HT1080 (cell line): ENCODE data around the gene RPS19. TPM values are rescaled to one million over a fixed set of nuclear protein-coding genes. Genes with fewer than 3 reads are reported as not detected.

Experiments used
- DNase-seq: peaks from one replicate; pipeline ENCODE4 v3.0.0-alpha.2; 2015; ENCODE audit warnings: low read depth
- total RNA-seq: library from RNA; depleted of rRNA; stranded (reverse); fragments of >200 nt; shearing (Covaris generic); gene quantifications from 2 replicates; pipeline ENCODE4 v1.2.3, GENCODE V29; 2014

Gene RPS19
- total RNA-seq, 1 experiment from 2014 or later = 2,545 TPM

DNA sequence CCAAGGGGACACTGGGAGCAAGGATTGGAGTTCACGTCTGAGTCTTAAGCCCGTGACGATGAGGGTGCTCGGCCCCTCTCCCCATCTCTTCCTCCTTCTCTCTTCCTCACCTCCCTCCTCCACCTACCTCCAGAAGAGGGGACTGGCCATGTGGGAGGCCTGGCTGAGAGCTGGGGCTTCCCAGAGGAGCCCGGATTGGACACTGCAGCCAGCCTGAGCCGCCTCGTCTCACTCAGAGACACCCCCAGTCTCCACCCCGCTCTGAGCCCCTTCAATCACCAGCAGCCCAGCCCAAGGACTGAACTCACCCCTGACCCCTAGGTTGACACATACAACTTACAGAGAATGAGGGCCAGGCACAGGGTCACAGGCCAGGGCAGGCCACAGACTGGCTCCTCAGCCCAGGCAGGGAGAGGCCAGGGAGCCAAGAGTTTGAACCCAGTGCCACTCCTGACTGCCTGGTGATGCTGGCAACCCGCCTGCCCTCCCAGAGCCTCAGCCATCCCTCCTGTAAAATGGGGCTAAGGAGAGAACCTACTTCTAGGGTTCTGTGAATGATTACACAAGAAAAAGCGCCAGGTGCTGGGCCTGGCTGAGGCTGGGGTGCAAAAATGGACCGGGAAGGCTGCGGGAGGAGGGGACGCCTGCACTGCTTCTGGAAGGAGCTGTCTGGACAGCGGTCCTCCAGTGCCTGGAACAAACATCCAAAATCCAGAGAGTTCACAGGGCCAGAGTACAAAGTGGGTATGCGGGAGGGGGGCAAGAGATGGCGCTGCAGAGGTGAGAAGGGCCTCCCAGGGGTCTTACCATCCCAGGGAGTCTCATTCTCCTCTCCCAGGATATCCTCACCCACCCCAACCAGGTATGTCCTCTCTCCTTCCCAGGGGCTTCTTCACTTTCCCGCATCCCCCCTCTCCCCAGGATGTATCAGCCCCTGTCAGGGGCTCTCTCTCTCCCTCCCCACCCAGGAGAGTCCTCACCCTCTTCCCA lies 18.2 kb downstream of the RPS19 start:
- no peak for DNase-seq

DNA sequence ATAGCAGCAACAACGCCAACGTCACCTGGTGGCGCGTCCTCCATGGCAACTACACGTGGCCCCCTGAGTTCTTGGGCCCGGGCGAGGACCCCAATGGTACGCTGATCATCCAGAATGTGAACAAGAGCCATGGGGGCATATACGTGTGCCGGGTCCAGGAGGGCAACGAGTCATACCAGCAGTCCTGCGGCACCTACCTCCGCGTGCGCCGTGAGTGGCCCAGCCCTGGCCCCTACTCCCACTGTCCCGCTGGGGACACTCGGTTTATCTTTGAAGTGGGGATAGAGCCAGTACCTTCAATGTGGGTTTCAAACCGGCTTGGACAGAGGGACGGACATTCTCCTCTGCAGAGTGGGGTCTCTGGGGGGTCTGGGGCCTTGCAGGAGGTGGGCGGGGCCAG lies 19.0 kb downstream of the RPS19 start:
- DNase-seq = no peak

DNA sequence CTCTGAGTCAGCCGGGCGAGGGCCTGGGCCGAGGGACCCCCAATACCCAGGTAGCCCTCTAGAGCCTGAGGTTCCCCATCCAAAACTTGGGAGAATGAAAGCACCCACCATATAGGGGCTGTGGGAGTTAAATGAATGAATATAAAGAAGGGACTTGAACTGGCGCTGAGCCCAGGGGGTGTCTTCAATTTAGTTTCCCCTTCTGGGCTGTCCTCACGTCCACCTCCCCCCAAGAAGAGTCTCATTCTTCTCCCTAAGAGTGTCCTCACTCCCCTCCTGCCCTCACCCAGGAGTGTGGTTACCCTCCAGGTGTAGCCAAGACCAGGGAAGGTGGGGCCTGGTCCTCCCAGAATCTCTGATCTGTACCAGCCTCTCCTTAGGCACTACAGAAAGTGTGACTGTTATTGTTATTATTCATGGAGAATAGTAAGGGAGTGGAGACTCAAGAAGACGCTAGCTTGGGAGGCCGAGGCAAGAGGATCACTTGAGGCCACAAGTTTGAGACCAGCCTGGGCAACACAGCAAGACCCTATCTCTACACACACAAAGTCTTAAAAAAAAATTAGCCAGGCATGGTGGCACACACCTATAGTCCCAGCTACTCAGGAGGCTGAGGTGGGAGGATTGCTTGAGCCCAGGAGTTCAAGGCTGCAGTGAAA lies 19.7 kb downstream of the RPS19 start:
- no peak for DNase-seq

DNA sequence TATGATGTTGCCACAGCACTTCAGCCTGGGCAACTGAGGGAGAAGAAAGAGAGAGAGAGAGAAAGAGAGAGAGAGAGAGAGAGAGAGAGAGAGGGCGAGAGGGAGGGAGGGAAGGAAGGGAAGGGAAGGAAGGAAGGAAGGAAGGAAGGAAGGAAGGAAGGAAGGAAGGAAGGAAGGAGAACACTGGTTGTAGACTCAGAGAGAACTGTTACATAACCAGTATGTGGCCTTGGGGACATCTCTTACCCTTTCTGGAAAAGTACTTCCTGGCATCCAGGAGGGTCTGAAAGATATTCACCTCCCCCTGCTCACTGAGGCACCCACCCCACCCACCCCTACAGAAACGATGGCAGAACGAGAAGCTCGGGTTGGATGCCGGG lies 20.3 kb downstream of the RPS19 start:
- no peak for DNase-seq

DNA sequence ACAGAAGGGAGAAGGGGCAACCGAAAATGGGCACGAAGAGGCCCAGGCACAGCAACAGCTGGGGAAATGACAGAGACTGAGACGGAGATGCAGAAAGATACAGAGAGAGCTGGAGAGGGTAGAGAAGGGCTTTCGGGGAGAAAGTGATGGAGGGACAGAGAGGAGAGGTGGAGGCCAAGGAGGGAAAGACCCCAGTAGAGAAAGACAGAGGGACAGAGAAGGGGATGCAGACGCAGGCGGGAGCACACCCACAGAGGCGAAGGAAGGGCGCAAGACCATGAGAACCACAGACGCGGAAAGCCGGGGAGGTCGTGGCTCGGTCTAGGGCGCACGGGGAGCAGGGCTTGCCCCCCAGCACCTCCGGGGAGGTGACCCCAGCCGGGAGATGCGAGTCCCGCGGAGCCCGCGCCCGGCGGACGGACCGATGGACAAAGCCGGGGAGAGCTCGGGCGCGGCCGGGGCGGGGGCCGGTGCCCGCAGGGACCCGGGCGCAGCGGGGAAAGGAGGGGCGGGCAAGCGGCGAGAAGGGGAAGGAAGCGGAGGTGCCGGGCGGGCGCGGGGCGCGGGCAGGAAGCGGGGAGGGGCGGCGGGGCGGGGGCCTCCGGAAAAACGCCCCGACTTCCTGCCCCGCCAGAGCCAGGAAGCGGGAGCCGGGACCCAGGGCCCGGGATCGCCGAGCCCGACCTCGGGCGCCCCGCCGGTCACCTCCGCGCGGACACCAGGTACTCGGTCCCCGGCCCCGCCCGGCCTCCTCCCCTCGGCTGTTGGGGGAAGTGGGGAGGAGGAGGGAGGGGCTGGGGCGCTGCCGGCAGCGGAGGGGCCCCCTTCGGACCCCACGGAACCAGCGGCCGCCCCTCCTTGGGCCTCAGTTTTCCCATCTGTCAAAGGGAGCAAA lies 22.8 kb downstream of the RPS19 start, which contains the start of gene ARHGEF1:
TSS of gene ARHGEF1 (plus strand) at position 617 of the 895 bp plus-strand sequence. CDS start 4,899 bp downstream, outside the sequence.
- no peak for DNase-seq

DNA sequence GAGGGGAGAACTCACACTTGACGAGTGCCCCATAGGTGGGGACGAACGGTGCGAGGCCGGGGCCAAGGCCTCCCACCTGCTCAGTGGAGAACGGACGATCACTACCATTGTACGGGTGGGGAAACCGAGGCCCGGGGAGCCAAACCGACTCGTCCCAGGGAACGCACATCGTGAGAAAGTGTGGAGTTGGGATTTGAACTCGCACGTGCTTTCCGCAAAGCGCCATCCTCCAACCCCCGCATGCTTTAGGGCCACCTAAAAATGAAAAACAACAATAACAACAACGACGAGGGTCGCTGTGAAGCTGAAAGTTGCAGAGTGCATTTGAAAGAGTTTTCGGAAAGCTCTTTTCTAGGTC lies 23.4 kb downstream of the RPS19 start:
- DNase-seq = no peak

DNA sequence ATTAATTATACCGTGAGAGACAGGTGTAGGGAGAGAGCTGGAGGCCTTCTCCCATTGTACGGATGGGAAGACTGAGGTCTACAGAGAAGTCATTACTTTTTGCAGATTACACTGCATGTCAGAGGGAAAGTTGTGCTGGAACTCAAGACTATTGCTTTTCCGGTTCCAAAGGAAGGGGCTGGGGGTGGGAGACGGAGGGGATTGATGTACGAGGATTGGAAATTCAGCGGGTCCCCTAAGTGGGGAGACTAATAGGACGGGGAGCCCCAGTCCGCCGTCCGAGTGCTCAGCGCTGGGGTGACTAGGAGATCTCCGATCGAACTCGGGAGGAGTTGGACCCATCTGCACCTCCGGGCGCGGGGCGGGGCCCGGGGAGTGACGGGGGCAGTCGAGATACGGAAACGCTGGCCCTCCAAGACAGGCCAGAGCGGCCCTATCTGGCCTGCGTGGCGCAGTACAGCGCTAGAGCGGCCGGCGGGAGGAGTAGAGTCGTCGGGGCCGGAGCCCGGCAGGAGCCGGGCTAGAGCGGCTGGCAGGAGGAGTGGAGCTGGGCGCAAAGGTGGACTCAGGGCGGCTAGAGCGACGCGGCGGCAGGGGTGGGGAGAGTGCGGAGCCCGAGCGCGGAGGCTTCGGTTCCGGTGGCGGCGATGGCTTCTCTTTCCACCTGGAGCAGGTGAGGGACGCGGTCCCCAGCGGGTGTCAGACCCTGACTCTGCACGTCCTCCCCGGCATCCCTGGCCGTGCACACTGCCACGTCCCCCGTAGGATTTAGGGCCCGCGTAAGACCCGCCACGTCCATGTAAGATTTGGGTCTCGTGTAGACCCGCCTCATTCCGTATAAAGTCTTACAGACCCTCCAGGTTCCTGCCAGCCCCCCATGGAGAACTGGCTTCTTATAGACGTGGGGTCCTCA lies 24.0 kb downstream of the RPS19 start:
- peak; percentile 97 for DNase-seq

DNA sequence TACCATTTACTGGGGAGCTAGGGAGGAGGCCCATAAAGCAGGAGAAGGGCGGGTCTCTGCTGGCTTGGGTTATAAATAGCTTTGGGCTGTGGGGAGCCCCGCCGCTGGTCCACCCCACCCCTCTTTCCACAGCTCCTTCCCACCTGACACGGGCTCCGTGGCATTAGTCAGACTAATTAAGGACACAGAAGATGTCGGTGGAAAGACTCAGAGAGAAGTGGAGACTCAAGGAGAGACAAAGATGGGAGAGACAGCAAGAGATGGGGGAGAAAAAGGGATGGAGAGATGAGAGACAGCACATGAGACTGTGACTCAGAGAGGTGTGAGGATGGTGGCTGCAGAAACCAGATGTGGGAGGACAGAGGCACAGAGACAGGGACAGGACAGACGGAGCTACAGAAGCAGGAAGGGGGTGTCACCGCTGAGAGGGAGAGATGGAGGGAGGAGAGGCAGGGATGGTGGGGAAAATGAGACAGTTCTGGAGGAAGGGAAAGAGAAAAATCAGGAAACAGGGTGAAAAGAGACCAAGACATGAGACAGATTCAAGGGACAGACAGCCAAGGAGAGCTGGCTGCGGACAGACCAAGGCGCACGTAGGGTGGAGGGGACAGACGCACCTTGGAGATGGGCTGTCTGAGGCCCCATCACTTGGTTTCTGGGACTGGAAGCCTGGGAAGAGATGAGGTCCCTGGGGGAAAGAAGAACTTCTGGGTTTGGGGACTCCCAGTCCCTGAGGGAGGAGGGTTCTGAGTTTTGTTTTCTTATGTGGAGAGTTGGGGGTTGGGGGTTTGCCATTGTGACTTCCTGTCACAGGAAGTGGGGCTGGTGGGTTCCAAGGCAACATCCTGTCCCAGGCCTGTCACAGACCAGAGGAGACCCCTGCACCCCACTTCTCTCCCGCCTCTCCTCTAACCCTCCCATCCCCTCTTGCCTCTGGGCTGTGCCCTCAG lies 27.0 kb downstream of the RPS19 start:
- DNase-seq = peak; percentile 60

DNA sequence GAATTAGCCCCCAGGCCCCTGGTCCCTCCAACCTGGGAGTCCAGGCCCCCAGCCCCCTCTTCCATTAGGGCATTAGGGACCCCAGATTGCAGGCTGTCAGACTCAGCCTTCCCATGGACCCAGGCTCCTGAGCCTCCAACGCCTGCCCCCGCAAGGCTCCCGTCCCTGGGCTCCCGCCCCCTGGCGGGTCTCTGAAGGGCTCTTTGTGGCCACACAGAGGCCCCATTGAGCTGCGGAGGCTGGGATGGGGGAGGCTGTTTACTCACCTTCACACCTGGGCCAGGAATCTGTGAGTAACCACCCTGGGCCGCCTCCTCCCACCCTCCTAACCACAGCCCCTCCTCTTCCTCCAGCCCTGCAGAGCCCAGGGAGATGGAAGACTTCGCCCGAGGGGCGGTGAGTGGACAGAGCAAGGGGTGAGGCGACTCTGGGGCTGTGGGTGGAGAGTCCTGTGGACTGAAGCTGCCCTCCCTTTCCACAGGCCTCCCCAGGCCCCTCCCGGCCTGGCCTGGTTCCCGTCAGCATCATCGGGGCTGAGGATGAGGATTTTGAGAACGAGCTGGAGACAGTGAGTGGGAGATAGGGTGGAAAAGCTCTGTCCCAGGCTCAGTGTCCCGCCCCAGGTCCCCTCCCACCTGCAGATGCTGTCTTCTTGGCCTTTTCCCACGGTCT lies 27.8 kb downstream of the RPS19 start:
- DNase-seq = peak; percentile 96

DNA sequence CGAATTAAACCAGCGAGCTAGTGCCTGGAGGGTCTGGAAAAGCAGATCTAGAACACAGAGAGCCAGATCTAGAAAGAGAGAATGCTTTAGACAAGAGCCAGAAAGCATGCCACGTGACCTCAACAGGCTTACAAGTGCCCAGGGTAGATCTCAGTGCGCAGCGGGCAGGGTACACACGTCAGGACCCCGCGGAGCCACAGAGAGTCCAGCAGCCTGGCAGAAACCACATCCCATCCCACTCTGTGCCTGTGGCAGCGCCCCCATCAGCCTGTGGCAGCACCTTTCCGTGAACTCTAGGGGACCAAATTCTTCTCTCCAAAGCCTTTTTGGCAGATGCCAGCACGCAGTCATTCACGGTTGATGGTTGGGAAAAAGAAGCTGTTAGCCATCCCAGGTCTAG lies 28.9 kb downstream of the RPS19 start:
- DNase-seq = no peak

DNA sequence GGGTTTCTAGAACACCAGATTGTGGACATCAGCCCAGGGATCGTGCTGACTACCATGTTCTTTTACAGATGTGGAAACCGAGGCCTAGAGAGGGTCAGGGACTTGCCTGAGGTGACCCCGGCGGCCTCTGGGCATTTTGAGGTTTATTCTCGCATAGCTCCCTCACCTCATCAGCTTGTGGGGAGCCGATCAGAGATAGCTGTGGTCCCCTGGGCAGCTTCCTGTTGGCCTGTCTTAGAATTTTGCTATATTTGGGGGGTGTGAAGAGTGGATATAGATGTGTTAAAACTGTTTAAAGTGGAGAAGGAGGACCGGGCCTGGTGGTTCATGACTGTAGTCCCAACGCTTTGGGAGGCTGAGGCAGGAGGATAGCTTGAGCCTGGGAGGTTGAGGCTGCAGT lies 29.8 kb downstream of the RPS19 start:
- no peak for DNase-seq

DNA sequence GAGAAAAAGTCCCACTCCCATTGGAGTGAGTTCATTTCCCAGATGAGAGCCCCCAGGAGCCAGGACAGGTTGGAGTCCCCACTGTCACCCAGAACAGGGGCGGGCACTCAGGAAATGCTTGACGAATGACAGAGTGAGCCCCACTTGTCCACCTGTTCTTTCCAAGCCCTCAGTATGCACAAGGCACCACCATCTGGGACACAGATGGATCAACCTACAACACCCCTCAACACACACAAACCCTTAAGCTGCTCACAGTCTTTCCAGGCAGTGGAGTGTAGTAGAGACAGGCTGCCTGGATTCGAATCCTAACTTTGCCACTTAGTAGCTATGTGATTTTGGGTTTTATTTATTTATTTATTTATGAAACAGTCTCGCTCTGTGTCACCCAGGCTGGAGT lies 30.9 kb downstream of the RPS19 start:
- no peak for DNase-seq

DNA sequence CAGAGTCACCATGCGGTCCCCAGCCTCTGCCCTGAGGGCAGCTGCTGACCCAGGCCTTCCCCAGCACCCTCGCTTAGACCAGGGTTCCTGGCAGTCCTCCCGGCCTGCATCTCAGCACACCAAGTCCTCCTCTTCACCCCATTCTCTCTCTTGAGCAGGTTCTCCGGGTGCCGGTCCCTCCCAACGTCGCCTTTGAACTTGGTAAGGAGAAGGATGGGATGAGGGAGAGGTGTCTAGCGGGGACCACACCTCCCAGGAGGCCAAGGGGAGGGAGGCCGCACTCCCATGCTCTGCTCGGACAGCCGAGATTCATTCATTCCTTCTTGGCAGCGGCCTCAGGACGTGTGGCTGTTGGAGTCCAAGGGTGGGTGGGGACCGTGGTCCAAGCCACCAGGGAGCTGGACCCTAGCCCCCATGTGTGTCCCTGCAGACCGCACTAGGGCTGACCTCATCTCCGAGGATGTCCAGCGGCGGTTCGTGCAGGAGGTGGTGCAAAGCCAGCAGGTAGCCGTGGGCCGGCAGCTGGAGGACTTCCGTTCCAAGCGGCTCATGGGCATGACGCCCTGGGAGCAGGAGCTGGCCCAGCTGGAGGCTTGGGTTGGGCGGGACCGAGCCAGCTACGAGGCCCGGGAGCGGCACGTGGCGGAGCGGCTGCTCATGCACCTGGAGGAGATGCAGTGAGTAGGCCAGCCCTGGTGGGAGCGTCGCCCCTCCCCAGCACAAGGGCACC lies 32.3 kb downstream of the RPS19 start:
- DNase-seq = no peak

DNA sequence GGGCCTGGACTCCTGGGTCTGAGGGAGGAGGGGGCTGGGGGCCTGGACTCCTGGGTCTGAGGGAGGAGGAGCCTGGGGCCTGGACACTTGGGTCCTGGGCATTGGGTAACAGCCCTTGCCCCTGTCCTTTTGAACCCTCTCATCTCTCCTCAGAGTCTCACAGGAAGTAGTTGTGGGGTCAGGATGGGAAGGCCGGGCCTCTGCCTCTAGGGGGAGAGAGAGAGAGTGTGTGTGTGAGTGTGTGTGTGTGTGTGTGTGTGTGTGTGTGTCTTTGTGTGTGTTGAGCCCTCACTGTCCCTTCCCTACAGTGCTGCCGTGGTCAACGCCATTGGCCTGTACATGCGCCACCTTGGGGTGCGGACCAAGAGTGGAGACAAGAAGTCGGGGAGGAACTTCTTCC lies 33.8 kb downstream of the RPS19 start:
- DNase-seq = peak; percentile 59

DNA sequence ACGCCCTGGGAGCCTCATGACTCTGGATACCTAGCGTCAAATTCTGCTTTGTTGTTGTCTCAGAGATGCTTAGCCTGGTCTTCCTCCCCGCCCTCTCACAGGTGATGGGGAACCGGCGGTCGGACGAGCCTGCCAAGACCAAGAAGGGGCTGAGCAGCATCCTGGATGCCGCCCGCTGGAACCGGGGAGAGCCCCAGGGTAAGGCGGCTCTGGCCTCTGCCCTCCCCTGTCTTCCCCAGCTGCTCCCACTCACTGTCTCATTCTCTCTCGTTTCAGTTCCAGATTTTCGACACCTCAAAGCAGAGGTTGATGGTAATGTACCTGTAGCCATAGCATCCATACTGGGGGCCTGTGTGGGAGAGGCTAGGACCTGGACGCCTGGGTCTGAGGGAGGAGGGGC lies 34.3 kb downstream of the RPS19 start:
- DNase-seq = no peak

DNA sequence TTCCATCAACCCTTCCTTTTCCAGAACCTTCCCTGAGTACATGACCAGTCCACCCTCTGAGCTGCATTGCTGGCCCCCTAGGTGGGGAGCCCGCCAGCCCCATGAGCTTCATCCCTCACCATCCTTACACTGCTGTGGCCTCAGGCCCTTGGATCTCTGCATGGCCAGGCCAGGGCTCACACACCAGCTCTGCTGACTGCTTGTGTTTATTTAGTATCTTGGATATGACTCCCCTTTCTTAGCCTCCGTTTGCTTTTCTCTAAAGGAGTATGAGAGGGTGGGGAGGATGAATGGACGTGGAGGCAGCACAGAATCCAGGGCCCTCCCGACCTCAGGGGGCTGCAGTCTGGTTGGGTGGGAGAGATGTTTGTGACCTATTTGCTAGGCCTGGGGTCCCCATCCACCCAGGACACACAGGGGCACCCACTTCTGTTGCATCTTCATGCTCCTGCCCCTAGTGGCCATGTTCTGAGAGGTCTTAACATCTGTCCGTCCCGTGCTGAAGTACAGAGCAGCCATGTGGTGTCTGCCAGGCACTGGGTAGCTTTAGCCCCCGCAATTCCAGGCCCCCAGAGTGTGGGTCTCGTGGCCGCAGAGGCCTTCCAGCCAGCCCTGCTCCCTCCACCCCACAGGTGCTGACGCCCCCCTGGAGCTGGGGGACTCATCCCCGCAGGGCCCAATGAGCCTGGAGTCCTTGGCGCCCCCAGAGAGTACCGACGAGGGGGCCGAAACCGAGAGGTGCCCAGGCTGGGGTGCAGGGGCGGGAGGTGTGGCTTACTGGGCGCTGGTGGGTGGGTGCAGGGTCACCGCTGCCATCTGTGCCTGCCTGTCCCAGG lies 35.9 kb downstream of the RPS19 start:
- no peak for DNase-seq

DNA sequence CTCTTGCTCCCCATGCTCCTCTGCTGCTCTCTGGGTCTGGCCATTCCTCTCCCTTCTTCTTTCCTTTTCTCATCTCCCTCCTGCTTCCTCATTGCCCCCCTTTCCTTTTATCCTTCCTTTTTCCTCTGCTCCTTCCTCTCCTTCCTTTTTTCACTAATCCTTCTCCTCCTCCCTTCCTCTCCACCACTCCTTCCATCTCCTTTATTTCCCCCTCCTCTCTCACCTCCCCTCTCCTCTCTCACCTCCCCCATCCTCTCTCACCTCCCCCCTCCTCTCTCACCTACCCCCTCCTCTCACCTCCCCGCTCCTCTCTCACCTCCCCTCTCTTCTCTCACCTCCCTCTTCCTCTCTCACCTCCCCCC lies 36.5 kb downstream of the RPS19 start:
- DNase-seq = no peak
